HG03575 (cell line): ENCODE data around the gene PAPPA2.
"Not testable (repeated sequence)": the region's sequence is repeated elsewhere in the genome, so short reads cannot be mapped to it uniquely, and the experiment has no call there.

Source experiments
- ATAC-seq: cut with Tn5 transposase; IDR thresholded peaks from one replicate; pipeline ENCODE4 v1.9.1; 2021; ENCODE audit not compliant: unreplicated experiment, insufficient number of reproducible peaks, low FRiP score; ENCODE audit errors: extremely low read depth

Gene PAPPA2

DNA sequence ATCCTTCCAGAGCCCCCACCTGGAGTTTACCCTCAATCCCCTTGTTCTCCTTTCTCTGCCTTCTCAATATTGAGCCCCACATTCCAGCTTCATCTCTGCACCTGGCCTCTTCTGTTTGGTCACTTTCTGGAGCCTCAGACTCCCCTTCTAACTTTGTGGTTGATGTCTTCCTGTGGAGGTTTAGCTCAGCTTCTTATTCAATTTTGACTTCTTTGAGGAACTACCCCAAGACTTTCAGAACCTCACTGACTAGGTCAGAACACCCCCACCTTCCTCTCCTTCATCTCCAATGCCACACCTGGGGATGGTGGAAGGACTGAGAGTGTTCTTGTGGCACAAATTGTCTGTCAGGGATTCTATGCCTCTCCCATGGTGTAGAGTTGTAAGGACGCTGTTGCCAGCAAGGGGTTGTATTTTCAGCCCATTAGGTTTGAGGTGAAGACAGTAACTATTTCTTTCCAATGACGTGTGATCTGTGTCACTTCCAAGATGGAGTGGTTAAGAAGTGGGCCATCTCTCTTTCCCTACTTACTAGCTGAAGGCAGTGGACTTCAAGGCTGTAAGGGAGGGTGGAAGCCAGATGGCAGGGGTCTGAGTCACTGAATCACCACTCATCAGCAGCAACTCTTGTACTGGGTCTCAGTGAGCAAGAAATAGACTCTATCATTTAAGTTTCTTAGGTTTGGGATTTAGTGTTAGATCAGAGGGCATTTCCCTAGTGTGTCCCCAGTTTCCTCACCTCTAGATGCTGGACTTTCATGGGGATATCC lies 80.6 kb downstream of the PAPPA2 start:
- ATAC-seq: no peak

DNA sequence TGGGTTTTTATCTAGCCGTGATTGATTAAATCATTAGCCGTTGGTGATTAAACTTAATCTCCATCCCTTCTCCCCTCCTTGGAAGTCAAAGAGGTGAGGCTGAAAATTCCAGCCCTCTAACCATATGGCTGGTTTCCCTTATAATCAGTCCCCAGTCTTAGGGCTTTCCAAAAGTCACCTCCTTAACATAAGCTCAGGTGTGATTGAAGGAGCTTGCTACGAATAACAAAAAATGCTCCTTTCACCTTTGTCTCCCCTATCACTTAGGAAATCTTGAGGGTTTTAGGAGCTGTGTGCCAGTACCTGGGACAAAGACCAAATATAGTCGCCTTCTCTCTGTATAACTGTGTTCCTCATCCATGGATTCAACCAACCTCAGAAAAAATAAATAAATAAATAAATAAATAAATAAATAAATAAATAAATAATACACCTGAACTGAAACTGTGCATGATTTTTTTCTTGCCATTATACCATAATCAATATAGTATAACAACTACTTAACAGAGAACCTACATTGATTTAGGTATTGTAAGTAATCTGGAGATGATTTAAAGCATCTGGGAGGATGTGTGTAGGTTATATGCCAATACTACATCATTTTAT lies 82.2 kb downstream of the PAPPA2 start:
- no peak for ATAC-seq

DNA sequence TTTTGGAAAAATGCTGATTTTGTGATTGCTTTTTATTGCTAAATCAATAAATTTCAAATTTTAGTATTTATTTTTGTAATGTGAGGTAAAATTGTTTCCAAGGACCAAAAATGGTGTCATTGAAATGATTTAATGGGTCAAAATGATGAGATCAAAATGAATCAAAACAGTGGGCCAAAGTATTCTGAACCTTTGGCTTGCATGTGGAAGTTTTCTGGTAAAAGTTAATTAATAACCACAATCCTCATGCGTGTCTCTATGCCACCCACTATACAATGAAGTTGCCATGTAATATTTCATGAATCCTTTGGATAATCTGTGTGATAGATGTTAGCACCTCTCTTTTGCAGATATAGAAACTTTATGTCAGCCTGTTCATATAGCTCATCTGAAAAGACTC lies 83.8 kb downstream of the PAPPA2 start:
- no peak for ATAC-seq

- ATAC-seq: no peak
These were observed 88.2 kb downstream of the PAPPA2 start for GRCh38 chr1:176551146-176551545.

DNA sequence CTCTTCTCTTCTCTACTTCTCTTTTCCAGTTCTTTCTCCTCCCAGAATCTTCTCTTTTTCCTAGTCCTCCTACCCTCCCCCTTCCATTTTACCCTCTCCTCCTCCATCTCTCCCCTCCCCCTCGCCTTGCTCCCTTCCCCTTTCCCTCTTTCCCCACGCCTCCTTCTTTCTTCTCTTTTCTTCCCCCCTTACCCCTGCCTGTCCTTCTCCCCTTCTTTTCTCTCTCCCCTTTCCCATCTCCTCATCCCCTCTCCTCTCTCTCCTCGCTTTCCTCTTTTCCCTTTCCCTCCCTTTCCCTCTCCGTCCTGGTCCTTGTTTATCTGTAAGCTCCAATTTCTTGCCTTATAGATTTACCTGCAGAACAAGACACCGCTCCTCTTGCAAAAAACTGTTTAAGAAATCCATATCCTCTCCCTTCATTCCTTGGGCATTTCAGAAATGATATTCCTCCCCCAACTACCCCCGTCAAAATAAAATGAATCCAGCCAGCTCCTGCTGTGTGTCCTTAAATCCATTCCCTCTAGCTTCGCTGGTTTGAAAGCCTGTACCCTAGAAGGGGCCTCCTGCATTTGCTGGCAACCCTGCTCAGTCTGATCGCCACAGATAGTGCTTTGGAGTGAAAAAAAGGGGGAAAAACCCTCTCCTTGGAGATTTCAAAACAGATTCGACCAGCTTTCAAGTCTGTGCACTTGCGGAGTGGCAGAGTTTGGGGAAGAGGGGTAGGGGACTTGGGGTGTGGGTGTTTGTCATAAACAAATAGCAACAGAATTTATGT lies 89.4 kb downstream of the PAPPA2 start:
- ATAC-seq: no peak

DNA sequence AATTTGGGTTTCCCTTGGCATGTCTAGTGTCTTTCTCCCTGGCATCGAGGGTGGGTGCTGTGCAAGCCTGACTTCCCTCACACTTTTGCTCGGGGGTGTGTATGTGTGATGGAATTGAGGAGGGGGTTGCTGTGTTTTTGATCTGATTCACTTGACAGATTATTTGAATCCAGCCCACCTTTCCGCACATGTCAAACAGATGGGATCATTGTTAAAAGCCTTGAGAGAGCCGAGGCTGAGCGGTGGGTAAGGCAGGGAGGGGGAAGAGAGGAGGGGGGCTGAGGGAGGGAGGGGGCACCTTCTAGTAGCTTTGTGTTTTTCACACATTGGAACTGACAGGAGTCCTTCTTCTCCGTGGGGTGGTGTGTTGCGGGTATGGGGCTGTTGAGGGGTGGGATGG lies 90.0 kb downstream of the PAPPA2 start:
- no peak for ATAC-seq

DNA sequence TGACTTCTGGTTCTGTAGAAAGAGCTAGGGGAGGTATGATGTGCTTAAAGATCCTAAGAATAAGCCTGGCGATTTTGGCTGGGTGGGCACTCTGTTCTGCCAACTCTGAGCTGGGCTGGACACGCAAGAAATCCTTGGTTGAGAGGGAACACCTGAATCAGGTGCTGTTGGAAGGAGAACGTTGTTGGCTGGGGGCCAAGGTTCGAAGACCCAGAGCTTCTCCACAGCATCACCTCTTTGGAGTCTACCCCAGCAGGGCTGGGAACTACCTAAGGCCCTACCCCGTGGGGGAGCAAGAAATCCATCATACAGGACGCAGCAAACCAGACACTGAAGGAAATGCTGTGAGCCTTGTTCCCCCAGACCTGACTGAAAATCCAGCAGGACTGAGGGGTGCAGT lies 93.3 kb downstream of the PAPPA2 start:
- ATAC-seq: no peak

- ATAC-seq: no peak
These were observed 94.7 kb downstream of the PAPPA2 start for GRCh38 chr1:176557543-176558258.

DNA sequence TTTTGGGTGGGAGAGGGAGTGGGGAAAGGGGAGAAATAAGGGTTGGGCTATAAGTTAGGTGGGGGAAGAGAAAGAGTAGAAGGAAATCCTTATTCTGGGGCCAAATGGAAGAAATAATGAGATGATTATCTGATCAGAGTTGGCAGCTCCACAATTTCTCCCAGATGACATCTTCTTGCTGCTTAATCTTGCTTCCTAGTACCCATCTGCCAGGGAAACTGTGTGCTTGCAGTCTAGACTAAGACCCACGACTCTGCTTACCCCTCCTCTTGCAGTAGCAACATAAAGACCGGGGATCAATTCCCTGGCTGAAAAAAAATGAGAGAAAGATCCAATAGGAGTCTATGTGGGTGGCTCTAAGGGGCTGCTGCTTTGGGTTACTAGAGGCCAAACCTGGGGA lies 95.6 kb downstream of the PAPPA2 start:
- ATAC-seq: no peak

GRCh38 chr1:176559474-176559873 lies 96.5 kb downstream of the PAPPA2 start:
- no peak for ATAC-seq

DNA sequence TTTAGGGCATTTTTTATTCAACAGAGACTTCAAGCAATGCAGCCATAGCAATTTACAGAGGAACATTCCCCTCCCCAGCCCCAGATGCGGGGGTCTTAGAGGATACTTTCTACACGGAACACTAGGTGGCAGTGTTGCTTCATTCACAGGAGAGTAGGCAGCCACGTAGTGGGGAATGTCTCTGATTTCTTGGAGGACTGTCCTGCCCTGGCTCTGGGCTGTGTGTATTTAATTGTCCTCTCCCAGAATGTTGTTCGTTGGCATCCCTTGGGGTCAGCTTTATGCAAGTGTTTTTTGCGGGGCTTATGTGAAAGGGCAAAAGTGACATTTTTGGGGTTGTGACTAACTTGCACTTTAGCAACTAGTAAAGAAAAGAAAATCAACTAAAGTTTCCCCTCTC lies 96.9 kb downstream of the PAPPA2 start:
- no peak for ATAC-seq

DNA sequence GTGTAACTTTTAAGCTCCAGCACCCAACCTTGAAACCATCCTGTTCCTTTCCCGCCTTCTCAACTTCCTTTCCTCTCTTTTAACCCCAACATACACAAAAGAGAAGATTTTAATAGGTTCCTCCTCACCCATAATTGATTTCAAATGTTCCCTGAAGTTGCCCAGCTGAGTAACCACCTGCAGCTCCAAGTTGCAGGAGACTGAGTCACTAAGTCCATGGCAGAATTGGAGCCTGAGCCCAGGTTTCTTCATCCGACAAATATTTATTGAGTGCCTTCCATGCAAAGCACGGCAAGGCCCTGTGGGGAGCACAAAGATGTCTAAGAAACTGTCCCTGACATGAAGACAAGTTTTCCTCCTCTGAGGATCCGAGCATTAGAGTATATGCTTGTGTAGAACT lies 97.7 kb downstream of the PAPPA2 start:
- no peak for ATAC-seq

DNA sequence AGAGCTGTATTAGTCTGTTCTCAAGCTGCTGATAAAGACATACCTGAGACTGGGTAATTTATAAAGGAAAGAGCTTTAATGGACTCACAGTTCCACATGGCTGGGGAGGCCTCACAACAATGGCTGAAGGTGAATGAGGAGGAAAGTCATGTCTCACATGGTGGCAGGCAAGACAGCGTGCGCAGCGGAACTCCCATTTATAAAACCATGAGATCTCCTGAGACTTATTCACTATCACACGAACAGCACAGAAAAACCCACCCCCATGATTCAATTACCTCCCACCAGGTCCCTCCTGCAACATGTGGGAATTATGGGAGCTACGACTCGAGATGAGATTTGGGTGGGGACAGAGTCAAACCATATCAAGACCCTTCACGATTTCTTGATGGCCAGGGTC lies 98.8 kb downstream of the PAPPA2 start:
- not testable (repeated sequence) for ATAC-seq

DNA sequence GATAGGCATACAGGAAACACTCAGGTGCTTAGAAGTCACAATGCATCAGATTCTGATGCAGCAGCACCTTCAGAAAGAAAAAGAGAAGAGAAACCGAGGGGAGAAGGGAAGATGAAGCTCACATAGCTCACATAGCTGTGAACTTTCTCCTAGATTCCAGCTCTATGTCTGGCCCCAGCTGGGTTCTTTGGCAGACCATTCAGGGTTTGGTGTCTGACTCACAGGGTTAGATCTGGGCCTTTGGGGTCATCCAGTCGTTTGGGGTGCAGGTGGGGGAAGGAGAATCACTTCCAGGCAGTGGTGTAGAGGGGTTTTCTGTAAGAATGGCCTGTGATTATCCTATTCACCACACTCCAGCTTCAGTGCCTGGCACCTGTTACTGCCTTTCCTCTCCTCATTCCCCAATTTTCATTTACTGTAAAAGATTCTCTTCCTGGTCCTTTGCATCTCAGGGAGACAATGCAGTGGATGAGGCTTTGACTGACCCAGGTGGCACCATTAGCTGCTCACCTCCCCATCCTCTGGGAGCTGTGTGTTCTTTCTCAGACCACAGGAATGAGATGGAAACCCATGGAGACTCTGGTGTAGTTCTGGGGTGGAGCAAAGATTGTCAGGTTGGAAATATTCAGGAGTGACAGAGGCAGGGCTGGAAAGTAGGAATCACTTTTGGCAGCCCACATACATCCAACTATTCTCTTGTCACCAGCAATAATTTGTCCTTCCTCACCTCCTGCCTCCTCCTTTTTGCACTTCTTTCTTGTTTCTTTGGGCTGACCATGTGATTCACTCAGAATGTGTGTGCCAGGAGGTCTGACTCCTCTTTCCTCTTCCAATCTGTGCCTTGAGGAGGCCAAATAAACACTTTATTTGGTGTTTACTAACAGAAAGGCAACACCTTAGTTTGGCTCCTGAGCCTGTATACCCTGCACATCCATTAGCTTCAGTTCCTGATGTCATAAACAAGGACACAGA lies 103.3 kb downstream of the PAPPA2 start:
- ATAC-seq: no peak

- ATAC-seq: no peak
These were observed 104.3 kb downstream of the PAPPA2 start for GRCh38 chr1:176567190-176567794.

DNA sequence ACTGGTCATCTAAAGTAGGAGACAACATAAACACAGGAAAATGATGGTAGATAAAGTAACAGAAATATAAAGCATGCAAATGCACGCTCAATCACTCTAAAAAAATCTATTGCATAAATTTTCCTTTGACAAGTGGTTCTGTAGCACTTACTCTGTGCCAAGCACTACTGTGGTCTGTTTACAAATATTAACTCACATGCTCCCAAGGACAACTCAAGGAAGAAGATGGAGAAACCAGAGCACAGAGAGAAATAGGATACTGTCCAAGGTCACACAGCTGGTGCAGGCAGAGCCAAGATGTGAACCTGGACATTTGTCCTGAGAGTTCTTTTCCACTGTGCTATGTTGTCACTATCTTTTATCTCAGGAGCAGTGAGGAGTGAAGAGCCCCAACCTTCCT lies 105.2 kb downstream of the PAPPA2 start:
- ATAC-seq: no peak

DNA sequence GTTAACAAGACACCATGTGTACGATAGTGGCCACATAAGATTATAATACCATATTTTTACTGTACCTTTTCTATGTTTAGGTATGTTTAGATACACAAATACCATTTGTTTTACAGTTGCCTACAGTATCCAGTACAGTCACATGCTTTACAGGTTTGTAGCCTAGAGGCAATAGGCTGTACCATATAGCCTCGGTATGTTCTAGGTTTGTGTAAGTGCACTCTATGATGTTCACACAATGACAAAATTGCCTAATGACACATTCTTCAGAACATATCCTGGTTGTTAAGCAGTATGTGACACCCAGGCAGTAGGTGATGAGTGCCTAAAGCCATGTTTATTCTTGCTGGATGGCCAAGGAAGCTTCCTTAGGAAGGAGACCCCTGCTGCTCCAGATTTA lies 111.8 kb downstream of the PAPPA2 start:
- no peak for ATAC-seq

DNA sequence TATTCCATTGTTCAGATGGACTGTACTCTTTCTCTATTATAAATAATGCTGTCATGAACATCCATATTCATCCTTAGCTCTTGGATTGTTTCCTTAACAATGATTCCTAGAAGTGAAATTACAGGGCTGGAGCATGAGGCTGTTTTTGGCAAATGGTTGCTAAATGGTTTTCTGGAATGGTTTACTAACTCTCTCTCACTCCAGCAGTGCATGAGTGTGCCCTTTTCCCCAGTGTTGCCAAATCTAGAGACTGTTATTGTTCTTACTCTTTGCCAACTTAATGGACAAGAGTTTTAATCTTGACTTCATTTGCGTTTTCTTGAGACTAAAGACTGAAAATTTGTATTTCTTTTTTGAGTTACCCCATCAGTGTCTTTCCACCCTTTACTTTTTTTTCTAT lies 113.0 kb downstream of the PAPPA2 start:
- no peak for ATAC-seq
